KMS-11 (cell line): ENCODE measurements around the gene RIMS3.

Source experiments
- H2AFZ ChIP-seq: fragments of 200-600 bp; sonication (generic); 2 replicates; pipeline ENCODE4 v1.6.1; 2016; ENCODE audit warnings: antibody characterized with exemption, mixed run types, low read depth
- H3K27ac ChIP-seq: fragments of 200-600 bp; sonication (generic); 2 replicates; pipeline ENCODE4 v1.6.1; 2016; ENCODE audit warnings: mild to moderate bottlenecking, mixed run types
- H3K27me3 ChIP-seq: fragments of 200-600 bp; sonication (generic); 2 replicates; pipeline ENCODE4 v1.6.1; 2017; ENCODE audit warnings: mild to moderate bottlenecking, low read depth, mixed run types, moderate library complexity; ENCODE audit not compliant: insufficient read depth
- H3K36me3 ChIP-seq: fragments of 200-600 bp; sonication (generic); 2 replicates; pipeline ENCODE4 v1.6.1; 2017; ENCODE audit warnings: mild to moderate bottlenecking, mixed run types; ENCODE audit not compliant: insufficient read depth
- H3K4me1 ChIP-seq: fragments of 200-600 bp; sonication (generic); 2 replicates; pipeline ENCODE4 v1.6.1; 2016; ENCODE audit warnings: mild to moderate bottlenecking, low read depth, mixed run types; ENCODE audit not compliant: poor library complexity, severe bottlenecking
- H3K4me2 ChIP-seq: fragments of 200-600 bp; sonication (generic); 2 replicates; pipeline ENCODE4 v1.7.0; 2016; ENCODE audit warnings: mild to moderate bottlenecking, mixed run types
- H3K4me3 ChIP-seq: fragments of 200-600 bp; sonication (generic); IDR thresholded peaks from 2 replicates; pipeline ENCODE4 v1.6.1; 2017; ENCODE audit warnings: low read depth, low read length, mixed read lengths; ENCODE audit not compliant: insufficient read depth
- H3K79me2 ChIP-seq: fragments of 200-600 bp; sonication (generic); 2 replicates; pipeline ENCODE4 v1.6.1; 2016; ENCODE audit warnings: low read depth, mixed run types; ENCODE audit not compliant: insufficient read depth
- H3K9ac ChIP-seq: fragments of 200-600 bp; sonication (generic); 2 replicates; pipeline ENCODE4 v1.6.1; 2016; ENCODE audit warnings: mild to moderate bottlenecking, mixed run types
- H4K20me1 ChIP-seq: fragments of 200-600 bp; sonication (generic); 2 replicates; pipeline ENCODE4 v1.6.1; 2016; ENCODE audit warnings: mild to moderate bottlenecking, mixed run types; ENCODE audit not compliant: insufficient read depth
- TF ChIP-seq, protein P1 (sequence below): fragments of 200-600 bp; sonication (generic); conservative IDR thresholded peaks from 2 replicates; pipeline ENCODE4 v1.6.1; 2017; ENCODE audit warnings: low read depth, mild to moderate bottlenecking, antibody characterized with exemption, low read length, moderate library complexity, mixed read lengths

The RIMS3 gene

DNA sequence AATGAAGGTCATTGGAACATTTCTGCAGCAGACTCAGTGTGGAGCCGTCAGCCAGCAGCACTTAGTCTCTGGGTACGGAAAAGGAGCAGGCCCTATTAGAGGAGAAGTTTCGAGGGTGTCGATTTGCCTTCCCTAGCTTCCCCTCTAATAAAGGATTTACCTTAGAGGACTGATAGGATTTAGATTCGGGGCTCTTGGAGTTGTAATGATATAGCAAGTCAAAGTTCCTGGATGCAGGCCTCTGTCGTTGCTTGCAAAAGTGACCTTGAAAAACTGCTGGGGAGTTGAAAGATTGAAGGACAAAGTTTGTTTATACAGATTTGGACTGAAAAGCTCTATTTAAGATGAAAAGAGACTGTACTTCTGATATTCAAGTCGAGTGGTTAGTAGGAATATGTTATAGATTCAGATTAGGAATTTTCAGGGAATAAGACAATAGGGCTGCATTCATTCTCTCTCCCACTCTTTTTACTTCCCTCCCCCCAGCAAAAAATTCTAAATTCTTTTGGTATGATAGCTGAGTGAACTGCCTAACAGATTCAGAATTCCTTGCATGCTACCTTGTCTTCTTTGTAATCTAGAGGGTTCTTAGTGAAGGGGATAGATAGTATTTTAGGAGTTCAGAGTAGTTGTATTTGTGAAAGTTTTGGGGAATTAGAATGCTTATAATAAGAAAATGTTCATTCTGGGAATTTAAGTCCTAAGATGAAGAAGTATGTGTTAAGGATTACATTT is 45.3 kb upstream of the RIMS3 start:
- H3K27ac ChIP-seq, result peak overlapping the region; percentile 3; the same call in 1 of the 2 replicates
- peak overlapping the region; percentile 37 for H3K4me2 ChIP-seq
- H3K79me2 ChIP-seq, result peaks cover 54% of the 10 kb centered on the region
- H4K20me1 ChIP-seq, result no peaks in the 10 kb centered on the region
- no peak overlapping the region for H2AFZ ChIP-seq
- H3K4me3 ChIP-seq, result no peak overlapping the region
- TF ChIP-seq, protein P1, sequence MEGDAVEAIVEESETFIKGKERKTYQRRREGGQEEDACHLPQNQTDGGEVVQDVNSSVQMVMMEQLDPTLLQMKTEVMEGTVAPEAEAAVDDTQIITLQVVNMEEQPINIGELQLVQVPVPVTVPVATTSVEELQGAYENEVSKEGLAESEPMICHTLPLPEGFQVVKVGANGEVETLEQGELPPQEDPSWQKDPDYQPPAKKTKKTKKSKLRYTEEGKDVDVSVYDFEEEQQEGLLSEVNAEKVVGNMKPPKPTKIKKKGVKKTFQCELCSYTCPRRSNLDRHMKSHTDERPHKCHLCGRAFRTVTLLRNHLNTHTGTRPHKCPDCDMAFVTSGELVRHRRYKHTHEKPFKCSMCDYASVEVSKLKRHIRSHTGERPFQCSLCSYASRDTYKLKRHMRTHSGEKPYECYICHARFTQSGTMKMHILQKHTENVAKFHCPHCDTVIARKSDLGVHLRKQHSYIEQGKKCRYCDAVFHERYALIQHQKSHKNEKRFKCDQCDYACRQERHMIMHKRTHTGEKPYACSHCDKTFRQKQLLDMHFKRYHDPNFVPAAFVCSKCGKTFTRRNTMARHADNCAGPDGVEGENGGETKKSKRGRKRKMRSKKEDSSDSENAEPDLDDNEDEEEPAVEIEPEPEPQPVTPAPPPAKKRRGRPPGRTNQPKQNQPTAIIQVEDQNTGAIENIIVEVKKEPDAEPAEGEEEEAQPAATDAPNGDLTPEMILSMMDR, result no peak
- peaks cover 29% of the 10 kb centered on the region for H3K4me1 ChIP-seq
- H3K9ac ChIP-seq, result no peak overlapping the region
- H3K36me3 ChIP-seq, result no peaks in the 10 kb centered on the region
- no peaks in the 10 kb centered on the region for H3K27me3 ChIP-seq

DNA sequence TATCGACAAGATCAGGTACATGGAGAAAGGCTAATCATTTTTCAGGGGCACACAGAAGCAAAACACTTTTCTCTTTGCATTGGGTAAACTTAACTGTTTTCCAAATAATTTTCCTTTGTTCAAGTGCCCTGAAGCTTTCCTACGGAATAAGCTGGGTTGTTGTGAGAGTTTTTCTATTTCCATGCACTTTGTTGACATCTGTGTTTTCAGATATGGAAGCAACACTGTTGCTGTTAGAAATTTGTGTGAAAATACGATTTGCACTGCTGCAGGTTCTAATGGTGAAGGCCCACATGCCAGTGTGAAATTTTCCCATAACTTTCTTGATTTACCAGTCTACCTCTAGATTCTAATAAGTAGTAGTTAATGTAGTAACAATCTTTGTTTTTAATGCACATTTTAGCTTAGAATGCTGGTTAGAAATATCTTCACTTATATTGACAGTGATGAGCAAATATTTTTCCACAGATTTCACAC is 44.4 kb upstream of the RIMS3 start:
- peaks cover 29% of the 10 kb centered on the region for H3K4me1 ChIP-seq

DNA sequence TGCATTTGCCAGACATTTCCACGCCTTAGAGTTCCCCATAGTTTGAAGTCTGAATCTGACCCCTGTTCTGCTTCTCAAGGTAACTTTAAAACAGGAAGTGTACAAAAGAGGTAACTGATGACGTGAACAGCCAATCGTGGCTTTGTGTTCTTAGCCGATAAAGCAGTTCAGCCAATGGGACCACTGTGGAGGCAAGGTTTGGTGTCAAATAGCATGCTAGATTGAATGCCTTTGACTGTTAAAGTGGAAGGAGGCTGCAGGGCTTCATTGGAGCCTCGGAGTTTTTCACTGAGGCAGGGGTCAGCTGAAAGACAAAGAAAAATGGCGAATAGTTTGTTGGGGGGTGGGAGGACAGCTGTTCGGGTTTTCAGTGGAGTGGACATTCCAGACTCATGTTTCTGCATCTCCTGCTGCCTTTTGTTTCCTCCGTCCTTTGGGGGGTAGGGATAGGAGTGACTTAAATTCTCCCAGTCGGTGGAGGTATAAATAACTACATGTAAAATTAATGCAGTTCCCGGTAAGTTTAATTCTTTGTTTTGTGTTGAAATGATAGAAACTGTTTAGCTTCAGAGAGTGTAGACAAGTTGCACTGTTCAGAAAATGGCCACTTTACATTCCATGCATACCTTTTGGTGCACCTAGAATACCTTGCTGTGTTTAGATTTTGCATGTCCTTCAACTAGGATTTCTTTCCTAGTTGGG is 43.8 kb upstream of the RIMS3 start:
- Histone ChIP-seq H3K9ac (no peak overlapping the region), H4K20me1 (no peaks in the 10 kb centered on the region), H3K4me1 (peaks cover 29% of the 10 kb centered on the region), H3K27ac (no peak overlapping the region), H2AFZ (no peak overlapping the region), H3K36me3 (no peaks in the 10 kb centered on the region), H3K79me2 (peaks cover 66% of the 10 kb centered on the region), H3K4me2 (no peak overlapping the region), H3K4me3 (no peak overlapping the region), H3K27me3 (no peaks in the 10 kb centered on the region)
- TF ChIP-seq, protein P1, result no peak

More for the DNA sequence above, 44.4 kb upstream of the RIMS3 start:
- no peak overlapping the region for H2AFZ ChIP-seq
- no peaks in the 10 kb centered on the region for H4K20me1 ChIP-seq
- H3K27ac ChIP-seq, result no peak overlapping the region
- H3K9ac ChIP-seq, result no peak overlapping the region
- H3K36me3 ChIP-seq, result no peaks in the 10 kb centered on the region
- H3K4me2 ChIP-seq, result no peak overlapping the region
- no peak overlapping the region for H3K4me3 ChIP-seq
- peaks cover 61% of the 10 kb centered on the region for H3K79me2 ChIP-seq
- TF ChIP-seq, protein P1, result no peak
- H3K27me3 ChIP-seq, result no peaks in the 10 kb centered on the region

DNA sequence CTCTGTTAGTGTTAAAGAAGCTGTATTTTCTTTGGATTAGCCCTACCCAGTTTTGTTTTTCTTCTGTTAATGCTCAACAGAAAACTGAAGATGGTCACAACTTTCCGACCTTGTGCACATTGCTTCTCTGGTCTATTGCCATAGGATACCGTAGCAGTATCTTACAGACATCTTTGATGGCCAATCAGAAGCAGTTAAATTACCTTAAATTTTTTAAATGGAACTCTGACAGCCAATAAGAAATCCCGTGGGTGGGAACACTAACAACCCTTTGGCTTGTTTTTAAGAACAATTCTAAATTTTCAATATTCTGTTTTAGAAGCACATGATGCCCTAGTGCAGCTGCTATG is 43.2 kb upstream of the RIMS3 start:
- no peak overlapping the region for H3K9ac ChIP-seq
- H3K27me3 ChIP-seq, result no peaks in the 10 kb centered on the region
- H3K4me1 ChIP-seq, result peaks cover 29% of the 10 kb centered on the region
- TF ChIP-seq, protein P1, result no peak
- no peak overlapping the region for H3K4me3 ChIP-seq
- no peak overlapping the region for H2AFZ ChIP-seq
- no peaks in the 10 kb centered on the region for H3K36me3 ChIP-seq
- H3K27ac ChIP-seq, result no peak overlapping the region
- H3K79me2 ChIP-seq, result peaks cover 72% of the 10 kb centered on the region
- no peak overlapping the region for H3K4me2 ChIP-seq
- no peaks in the 10 kb centered on the region for H4K20me1 ChIP-seq
